GM21786 (cell line): ENCODE data around the gene UTRN.

Experiments used
- ATAC-seq: cut with Tn5 transposase; IDR thresholded peaks from one replicate; pipeline ENCODE4 v1.9.1; 2021; ENCODE audit not compliant: unreplicated experiment

Gene UTRN

DNA sequence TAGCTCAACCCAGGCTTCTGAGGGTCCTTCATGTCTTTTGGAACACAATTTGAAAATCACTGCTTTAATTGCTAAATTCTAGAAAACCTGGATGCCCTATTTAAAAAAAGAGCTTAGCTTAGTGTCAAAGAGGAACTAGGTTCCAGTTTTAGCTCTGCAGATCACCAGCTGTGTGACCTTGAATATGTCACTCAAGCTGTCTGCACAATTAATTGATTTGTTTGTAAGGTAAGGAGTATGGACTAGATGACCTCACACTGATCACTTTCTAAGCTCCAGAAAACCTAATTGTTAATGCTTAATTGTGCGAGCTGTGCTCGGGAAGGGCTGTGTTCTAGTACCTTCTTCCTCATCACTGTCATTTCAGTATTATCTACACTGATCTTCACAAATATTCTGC lies 26.2 kb downstream of the UTRN start:
- ATAC-seq: no peak

DNA sequence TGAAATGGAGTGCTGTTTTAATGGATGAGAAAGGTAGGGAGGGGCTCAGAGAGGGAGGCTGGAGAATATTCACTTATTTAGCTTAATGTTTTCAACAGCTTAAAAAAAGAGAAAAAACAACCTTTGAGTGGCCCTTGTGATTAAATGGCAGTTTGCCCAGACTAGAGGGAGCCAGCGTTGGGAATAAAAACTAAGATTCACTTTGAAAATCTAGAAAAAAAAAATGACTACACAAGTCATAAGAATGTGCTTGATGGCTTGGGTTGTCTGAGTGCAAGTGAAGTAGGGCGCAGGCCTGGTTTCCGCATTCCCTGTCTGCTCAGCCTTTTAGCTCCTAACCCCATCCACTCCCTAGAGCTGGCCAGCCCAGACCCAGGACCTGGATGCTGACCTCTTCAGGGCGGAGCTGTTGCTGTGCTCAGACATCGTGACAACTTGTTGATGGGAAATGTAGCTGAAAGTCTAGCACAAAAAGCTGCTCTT lies 28.9 kb downstream of the UTRN start:
- no peak for ATAC-seq

DNA sequence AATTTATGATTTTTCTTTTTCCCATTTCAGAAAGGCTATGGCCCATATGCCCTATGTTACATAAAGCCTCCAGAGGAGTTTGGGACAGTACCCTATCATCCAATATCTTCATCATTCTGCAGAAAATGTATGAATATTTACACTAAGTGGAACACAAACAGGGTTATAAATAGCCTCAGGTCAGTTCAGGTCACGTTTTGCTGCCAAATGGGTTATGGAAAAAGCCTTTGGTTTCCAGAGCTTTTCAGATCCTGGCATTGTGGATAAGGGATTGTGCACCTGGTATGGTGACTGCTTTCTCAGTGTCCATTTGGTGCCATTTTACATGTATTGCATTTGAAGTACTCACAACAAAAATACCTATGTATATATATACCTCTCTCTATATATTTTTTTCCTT lies 29.4 kb downstream of the UTRN start:
- no peak for ATAC-seq

DNA sequence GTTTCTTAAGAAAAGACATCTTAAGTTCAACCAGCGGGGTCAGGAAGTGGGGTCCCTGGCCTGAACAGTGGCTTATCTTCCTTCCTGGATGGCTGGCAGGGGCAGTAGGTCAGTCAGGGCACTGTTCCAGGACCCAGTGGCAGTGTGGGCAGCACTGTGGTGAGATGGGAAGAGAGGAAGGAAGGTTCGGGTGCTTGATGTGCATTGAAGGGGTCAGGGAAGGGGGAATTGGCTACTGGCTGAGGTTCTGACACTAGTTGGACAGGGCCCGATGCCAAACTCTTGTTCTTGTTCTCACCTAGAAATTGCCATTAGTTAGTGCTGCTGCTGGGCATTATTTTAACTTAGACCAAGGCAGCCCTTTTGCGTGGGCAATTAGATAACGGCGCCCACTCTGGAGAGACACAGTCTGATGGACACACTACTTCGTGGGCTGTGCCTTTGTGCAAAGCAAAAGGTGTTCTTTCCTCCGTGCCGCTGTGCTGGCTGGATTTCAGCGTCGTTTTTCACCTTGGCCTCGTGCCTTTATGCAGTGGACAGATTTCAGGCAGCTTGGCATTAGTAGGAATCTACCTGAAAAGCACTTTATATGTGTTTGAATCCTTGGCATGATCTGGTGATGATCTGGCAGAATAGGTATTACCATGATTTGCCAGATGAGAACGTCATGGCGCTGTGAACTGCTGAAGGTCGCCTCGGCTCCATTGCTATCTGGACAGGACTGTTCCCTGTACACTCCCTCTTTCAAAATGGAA lies 30.3 kb downstream of the UTRN start:
- no peak for ATAC-seq

DNA sequence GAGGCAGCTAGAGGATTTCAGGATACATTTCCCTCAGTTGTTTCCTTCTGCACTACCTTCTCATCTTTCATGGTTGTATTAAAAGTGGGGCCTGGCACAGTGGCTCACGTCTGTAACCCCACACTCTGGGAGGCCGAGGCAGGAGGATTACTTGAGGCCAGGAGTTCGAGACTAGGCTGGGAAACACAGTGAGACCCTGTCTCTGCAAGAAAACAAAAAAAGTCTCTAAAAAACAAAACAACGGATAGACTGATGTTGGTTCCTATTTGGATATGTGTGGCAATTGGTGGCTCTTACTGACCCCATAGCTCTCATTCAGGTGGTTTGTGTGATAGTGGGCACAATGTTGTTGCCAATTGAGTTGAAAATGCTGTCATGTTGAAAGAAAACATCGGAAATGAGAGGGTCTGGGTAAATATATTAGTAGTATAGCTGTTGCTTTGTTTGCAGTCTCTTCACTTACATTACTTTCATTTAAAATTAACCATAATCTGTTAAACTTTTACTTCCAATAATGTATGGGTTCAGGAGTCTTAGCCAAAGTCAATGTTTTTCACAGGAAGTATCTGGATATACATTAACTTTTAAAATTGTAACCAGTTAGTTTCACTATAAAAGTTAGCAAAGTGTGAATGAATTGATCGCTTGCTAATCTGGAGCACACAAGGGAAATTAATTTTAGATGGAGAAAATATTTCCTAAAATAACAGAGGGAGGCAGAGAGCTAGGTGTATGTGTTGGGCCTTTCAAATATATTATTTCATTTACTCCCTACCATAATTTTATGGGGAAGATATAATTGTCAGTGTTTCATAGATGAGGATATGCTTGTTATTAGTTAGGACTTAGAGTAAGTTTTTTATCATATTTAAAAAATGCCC lies 31.1 kb downstream of the UTRN start:
- peak; percentile 68 for ATAC-seq

DNA sequence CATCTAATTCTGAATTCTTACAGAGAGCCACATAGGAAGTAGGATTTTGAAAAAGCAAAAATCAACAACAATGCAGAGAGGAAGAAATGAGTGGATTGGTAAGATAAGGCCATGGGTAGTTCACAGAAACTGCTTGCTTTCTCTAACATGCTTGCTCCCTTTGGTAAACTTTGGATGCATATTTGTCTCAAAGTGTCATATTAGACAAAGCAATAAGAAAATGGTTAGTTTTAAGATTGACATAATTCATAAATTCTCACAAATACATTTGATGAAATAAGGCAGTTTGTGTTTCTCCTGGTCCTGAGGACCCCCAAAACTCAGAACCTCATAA lies 31.7 kb downstream of the UTRN start:
- no peak for ATAC-seq

DNA sequence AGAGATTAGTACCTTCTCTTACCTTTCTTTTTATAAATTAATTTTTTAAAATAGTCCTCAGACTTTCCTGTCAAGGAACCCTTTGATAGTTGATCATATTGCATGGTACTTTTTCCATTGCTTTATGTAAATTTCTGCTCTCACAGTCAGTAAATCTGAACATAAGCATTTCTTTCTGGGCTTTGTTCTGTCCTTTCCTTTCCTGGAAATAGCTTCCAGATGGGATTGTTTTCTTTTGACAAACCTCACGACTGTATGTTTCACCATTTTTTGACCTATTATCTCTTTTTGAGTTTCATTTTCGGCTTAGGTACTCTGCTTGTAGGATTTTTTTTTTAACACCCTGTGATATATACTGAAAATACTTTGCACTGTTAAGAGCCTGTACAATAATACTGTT lies 32.6 kb downstream of the UTRN start:
- no peak for ATAC-seq

DNA sequence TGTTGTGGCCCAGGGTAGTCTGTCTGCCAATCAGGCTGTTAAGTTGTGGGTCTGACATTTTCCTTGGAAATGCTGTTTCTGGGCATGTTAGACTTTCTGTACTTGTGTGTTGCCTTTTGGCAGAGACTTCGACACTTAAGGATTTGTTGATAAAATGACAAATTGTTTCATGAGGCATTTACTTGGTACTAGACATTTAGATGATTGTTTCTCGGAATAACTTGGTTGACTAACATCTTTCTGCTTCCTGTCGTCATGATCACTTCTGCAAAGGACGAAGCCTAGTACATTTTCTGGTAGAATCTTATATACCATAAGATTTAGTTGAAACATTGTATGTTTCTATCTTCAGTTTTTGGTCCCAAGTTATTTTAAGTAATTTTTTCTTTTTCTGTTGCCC lies 34.1 kb downstream of the UTRN start:
- ATAC-seq: no peak

DNA sequence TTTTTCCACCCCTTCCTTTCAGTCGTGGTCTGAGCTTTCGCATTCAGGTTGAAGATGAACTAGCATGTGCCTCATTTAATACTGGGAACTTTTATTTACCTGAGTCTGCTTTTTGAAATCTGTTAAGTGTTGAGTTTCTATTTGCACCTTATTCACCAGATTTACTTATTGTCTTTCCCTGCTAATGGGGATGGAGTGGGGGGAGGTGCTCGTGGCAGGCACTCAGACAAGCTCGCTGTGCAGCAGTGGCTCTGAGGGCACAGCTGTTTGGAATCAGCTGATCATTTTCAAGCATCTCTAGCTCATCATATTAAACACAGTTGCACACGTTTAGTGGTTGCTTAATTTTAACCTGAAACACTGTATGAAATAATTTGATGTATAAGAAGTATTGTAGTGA lies 35.6 kb downstream of the UTRN start:
- no peak for ATAC-seq

DNA sequence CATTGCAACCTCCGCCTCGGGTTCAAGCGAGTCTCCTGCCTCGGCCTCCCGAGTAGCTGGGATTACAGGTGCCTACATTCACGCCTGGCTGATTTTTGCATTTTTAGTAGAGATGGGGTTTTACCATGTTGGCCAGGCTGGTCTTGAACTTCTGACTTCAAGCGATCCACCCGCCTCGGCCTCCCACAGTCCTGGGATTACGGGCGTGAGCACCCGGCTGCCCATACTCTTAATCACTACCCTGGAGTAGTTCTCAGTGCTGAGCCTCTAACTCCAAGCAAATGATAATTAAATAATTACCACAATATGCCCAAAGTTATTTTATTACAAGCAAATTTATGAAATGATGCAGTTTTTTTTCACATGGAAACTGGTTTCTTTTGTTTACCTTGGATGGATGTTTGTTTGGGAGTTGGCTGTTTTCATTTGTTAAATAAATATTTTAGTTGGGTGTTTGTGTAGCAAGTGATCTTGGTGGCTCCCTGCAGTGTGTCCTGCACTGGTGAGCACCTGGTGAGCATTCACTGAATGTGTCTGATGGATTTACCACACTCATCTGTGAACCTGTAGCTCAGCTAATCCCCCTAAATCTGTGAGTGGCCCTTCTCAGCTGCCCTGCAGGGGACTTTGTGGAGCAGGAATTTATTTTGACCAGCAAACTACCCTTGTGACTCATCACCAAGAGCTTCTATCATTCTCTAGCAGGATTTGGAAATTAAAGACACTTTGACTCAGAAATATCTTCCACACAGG lies 36.9 kb downstream of the UTRN start:
- no peak for ATAC-seq

DNA sequence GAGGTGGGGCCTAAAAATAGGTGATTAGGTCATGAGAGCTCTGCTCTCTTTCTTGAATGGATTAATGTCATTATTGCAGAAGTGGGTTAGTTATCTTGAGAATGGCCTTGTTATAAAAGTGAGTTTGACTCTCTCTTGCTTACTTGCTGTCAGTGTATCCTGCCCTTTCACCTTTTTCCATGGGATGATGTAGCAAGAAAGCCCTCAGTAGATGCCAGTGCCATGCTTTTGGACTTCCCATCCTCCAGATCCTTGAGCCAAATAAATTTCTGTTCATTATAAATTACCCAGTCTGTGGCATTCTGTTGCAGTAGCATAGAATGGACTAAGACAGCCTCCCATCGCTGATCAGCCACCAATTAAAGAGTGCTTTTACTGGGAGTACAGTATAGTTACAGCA lies 40.1 kb downstream of the UTRN start:
- no peak for ATAC-seq

DNA sequence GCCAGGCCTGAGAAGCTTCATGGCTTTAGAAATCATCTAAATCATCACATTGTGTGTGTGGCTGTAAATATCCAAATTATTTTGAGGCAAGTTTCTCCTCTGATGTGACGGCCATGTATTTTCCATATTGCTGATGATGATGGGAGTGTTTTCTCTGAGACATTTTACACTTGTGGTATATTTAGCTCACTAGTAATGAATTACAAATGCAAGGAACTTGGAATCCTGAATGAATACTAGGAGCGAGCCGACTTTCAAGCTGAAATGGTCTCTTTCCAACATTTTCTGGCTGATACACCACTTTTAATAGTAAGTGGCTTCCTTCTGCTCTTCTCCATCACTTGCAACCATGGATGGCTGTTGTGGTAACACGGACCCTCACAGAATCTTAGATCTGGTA lies 41.3 kb downstream of the UTRN start:
- no peak for ATAC-seq

DNA sequence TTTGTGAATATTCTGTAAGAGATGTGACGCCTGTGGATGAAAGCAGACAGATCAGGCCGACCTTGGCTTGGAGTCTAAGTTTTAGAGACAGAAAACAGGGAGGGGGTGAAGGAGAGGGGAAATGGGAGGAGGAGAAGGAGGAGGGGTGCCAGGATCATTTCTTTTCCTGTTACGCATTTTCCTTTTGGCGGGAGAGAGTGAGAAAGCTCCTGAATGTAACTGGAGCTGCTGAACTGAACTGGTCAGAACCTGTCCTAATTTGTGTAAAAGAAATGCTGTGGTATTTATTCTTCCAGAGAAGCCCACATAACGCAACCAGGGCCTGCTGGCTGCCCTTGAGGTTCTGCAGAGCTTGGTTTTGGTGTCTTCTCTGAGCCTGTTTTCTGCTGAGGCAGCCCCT lies 41.9 kb downstream of the UTRN start:
- no peak for ATAC-seq

DNA sequence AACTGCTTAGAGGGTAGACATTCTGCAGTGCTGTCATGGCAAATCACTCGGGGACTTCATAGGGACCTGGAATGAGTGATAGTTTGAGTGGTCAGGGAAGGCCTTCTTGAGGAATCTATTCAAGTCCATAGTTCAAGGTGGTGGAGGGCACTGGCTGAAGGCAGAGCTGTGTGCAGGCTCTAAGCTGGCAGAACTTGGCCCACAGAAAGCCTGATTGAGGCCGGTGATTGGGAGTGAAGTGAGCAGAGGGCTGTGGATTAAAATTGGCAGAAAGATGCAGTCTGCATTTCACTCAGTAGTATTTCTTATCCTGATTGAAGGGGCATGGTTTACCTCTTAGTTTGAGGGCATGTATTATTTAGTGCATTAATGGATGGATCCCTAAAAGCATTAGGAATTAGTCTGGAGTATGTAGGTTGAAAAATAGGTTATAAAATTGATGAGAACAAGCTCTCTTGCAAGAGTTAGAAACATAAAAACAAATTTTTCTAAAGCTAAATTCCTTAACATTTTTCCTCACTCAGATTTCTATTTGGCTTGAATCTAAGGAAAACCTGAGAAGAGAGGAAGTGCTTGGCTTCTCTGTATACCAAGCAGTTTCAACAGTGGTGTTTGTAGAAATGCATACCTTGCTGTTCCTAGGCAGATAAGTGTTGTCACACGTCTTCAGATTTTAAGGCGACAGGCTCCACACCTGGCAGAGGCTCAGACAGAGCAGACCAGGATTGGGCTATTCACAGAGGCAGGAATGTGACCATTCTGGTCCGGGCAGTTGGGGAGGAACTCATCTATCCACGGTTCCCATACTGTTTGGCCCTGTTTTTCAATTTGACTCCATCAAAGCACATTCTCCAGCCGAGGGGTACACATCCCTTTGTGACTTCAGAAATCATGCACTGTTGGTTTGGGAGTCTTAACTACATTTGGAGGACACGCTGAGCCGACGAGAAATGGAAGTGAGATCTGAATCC lies 45.2 kb downstream of the UTRN start:
- ATAC-seq: no peak

DNA sequence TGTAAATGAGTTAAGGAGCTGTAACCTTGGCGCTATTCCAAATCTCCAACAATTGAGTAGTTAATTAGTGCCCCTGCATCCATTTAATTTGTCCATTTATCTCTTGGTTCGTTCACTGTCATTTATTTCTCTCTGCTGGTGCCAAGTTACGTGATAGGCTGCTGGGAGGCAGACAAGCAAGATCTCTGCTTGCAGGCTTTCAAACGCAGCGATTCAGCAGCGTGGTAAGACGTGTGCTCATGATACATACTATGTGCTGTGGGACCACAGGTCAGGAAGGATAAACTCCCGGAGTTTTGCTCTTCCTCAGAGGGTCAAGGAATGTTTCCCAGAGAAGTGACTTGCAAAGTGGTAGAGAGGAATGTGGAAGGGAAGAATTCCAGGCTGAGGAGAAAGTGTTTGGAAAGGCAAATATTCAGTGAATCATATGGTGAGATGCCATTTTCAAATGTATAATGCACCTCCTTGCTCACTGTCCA lies 46.4 kb downstream of the UTRN start:
- ATAC-seq: no peak

DNA sequence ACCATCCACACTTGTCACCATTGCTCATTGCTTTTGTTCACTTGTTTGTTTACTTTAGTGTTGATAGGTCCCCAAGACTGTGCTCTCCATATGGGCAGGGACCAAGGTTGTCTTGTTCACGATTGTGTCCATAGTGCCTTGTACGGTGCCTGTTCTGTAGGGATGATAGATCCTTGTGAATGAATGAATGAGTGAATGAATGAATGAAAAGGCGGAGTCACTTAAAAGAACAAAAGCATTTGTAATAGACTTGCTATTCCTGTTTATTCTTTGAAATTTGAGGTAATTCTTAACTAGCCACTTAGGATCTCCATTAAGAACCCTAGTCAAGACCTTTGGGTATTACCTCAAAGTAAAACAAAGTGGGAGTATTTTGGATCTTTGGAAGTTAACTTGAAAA lies 47.0 kb downstream of the UTRN start:
- ATAC-seq: no peak

DNA sequence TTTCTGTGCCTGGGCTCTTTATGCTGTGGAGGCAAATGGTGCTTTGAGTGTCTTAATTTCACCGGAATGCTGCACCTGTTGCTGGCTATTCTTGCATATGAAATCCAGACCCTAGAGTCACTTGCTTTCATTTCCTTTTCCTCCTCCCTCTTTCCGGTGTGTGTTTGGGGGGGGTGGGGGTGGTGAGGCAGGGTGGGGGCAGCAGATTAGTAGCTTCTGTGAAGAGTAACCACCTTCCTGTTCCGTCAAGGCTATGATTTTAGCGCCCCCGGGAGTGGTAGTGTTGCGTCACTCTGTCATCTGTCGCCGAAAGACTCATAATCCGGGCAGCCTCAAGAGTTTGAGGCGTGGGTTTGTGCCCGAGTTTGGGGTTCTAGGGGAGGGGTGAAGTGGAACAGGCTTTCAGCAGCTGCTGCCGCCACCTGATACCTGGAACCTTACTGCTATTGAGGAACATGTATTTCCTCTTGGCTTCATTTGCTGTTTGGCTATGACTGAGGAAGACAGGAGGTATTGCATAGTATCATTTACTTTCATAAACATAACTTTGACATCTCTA lies 49.1 kb downstream of the UTRN start:
- ATAC-seq: peak; percentile 63
